Epidermal melanocyte (primary cell): Measurements from ENCODE around the gene SERPINA6.
"Not testable (repeated sequence)": the region's sequence is repeated elsewhere in the genome, so short reads cannot be mapped to it uniquely, and the experiment has no call there.

ENCODE experiments used
- DNase-seq: peaks from one replicate; pipeline ENCODE4 v3.0.0; 2011; ENCODE audit warnings: low spot score; ENCODE audit not compliant: insufficient read length

SERPINA6 gene, protein sequence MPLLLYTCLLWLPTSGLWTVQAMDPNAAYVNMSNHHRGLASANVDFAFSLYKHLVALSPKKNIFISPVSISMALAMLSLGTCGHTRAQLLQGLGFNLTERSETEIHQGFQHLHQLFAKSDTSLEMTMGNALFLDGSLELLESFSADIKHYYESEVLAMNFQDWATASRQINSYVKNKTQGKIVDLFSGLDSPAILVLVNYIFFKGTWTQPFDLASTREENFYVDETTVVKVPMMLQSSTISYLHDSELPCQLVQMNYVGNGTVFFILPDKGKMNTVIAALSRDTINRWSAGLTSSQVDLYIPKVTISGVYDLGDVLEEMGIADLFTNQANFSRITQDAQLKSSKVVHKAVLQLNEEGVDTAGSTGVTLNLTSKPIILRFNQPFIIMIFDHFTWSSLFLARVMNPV

DNA sequence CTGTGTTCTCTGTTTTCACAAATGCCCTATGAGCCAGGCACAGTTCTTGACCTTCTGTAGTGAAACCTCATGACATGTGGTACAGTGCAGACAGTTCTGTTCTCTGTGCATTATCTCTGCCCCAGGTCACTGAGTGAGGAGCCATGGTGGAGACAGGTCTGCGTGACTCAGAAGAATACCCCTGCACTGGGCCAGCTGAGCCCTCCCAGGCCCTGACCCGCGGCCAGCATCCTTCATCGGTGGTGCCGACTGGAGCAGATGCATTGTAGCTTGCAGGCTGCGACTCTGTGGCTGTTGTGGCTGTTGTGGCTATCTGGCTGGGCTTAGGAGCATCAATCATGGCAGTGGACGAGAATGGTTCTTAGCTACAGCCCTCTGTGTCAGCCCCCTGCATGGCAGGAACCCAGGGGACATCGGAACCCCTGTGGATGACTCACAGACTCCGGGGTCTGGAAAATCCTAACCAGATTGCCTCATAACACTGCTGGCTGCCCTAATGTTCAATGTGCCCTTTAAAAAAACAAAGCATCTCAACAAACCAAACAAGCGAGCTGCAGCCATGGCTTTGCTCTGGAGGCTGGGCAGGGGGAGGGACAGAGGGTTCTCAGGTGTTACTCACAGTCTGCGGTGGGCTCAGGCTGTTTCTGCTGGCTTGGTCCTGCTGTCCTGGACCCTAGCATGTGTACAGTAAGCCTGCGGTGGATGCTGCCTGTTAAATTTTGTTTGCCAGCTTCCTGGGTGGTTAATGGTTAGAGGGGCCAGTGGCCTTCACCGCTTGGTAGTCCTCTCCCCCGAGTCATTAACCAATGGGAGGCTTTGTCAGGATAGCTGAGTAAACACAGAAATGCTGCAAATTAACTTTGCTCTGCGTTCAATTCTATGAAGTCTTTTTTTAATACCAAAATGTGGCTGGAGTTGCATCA, at the start of gene SERPINA6:
Gene SERPINA6 (minus strand): TSS at position 689 of the 923 bp plus-strand sequence. CDS start 8,688 bp downstream, outside the sequence.
- no peak for DNase-seq

DNA sequence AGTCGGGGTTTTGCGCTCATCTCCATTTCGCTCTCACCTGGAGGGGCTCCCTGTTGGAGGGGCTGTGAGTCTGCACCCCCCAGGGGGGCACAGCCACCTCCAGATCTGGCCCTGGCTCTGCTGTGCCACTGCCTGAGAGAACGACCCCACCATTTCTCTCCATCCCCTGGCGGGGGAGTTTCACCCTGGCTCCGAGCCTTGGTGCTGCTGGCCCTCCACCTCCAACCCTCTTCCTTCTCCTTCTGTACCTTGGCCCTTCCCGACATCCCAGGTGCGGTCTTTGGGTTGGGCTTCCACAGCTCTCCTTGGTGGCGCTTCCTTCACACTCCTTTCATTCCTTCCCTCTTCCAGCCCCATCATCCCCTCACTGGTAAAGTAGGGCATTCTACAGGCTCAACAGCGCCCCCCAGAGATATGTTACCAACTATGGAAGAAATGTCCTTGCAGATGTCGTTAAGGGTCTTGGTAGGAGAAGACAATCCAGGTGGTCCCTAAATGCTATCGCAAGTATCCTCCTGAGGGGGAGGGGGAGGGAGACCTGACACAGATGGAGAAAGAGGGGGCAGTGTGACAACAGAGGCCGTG, 49.0 kb upstream of the SERPINA6 start:
- DNase-seq, result no peak

DNA sequence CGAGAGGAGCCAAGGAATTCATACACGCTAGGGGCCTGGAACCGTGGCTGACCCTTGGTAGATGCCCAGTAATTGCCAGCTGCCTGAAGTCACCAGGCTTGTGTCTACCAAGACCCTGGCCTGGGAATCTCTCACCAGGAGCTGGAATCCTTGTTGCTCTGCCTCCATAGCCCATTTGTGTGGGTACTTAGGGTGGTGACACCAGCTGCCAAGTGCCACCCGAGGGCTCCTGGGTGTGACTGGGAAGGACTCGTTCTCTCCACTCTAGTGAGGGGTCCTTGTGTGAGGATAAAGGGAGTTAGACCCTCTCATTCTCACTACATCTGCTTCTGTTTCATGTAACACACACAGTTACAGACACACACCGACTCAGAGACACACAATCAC, 47.4 kb upstream of the SERPINA6 start:
- no peak for DNase-seq

DNA sequence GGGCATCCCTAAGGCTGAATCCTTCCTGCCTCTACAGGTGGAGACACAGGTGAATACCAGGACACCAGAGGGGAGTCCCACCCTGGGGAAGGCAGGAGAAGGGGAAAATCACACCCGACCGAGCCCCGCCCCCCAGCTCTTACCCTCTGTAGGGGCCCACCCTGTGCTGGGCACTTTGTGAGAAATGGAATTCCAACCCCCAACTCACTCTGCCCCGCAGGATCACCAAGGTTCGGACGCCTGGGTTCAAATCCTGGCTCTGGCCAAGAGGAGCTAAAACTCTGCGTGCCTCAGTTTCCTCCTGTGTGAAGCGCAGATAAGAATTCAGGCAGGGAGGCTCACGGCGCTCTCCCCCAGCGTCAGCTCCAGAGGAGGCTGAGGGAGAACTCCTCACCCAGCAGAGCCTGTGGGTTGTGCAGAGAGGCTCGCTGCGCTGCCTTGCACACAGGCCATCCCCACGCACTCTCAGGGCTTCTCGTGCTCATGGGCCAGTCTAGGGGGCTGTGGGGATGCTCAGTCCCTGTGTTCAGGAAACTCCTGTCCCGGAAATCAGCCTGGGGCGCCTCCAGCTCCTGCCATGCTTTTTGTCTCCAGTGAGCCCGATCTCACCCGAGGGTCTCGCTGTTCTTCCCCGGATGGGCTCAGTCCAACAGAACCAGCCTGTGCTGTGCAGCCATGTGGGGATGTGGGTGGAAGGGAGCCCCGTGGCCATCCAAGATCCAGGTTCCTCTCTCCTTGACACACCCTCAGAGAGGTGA, 46.8 kb upstream of the SERPINA6 start:
- not testable (repeated sequence) for DNase-seq

DNA sequence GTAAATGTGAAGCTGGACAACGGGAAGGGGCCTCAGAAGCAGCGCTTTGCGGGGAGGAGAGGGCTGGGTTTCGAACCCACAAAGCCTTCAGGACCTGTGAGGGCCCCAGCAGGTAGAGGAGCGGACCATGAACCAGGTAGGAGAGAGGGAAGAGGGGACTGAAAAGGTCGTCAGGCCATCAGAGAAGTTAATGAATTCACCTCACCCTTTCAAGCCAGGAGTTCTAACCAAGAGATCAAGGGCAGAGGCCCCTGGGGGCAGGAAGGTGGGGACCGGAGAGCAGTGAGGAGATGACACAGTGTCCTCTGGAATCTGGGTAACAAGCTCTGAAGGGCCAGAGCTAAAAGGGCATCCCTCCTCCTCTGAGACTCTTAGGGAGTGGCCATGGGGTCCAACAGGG, 45.8 kb upstream of the SERPINA6 start:
- no peak for DNase-seq

DNA sequence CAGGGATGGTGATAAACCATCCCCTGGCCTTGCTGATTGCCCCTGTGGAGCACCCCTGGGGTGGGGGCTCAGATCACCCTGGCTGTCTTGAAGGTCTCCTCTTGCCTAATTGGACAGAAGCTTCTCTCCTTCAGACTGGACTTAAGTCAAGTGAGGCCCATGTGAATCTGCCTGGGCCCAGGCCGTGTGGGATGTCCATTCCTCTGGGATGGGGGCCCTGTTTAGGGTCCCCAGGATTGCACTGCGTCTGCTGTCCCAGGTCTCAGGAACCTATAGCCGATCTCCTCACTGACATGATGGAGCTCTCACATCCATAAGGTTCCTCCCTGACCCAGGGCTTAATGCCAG, 45.1 kb upstream of the SERPINA6 start:
- no peak for DNase-seq

DNA sequence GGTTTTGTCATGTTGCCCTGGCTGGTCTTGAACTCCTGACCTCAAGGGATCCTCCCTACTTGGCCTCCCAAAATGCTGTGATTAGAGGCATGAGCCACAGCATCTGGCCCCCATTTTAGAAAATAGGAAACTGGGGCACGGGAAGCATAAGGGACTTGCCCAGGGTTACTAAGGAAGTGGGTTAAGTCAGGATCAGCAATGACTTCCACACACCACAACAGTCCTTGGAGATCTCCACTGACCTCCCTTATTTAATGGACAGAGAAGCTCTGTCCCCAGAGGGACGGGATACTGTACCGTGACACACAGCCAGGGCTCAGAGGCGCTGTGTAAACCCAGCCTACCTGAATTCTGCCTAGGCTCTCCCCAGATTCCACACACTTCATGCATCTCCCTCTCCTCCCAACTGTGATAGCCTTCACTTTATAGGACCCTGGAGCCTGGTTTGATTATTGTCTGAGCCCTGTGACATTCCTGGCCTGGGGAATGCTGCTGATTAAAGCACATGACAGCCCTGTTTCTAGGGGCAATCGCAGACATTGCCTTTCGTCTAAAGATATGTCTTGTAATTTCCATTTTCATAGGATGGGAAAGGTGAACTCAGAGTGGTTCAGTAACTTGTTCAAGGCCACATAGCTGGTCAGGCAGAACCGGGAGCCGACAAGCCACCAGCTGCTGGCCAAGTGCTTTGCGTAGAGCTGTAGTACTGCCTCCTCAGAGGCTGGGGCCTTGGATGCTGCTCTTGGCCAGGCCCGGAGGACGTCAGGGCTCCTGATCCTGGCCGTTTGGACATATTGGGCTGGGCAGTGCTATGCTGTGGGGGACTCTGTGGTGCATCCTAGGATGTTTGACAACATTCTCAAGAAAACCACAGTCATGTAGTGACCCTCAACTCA, 44.5 kb upstream of the SERPINA6 start:
- no peak for DNase-seq

DNA sequence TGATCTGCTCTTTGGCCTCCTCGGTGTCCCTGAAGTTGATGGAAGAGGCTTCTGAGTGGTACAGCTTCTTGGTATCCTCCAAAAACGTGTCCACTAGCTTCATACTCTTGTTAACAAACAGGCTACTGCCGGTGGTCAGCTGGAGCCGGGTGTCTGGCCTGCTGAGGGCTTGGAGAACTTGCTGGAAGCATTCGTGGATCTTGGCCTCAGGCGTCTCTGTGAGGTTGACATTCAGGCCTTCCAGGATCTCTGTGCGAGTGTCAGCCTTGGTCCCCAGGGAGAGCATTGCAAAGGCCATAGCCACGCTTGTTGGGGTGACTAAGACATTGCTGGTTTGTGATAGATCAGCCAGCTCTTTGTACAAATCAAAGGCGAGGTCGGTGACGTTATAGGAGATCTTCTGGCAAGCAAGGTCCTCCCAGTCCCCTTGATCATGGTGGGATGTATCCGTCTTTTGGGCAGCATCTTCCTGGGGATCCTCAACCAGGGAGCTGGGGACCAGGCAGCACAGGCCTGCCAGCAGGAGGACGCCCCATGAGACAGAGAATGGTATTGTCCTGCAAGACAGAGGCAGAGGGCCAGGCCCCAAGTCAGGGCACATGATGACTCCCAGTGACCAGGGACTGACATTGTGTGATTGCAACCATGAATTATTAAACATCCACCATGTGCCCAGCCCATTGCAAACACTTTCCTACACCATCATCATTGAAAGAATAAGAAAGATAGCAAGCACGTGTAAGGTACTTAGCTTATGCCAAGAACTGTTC, 43.2 kb upstream of the SERPINA6 start, which contains the start of gene SERPINA2:
Gene SERPINA2 (minus strand): TSS at position 553 of the 770 bp plus-strand sequence.
- DNase-seq, result no peak

DNA sequence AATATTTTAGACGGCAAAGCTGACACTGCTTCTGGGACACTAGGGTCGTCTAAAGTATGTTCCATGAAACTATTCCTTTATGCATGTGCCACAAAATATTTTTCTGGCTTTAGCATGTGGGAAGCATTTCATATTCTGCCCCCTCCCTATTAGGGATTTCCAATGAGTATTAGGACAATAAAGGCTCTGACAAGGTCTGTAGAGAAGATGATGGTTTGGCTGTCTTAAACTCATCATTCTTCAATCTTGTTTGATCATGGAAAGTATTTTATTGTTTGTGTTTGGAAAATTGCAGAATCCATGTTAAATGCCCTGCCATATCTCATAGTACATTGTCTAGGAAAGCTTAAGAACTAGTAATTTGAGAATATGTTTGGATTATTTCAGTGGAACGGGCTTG, 42.5 kb upstream of the SERPINA6 start:
- no peak for DNase-seq

DNA sequence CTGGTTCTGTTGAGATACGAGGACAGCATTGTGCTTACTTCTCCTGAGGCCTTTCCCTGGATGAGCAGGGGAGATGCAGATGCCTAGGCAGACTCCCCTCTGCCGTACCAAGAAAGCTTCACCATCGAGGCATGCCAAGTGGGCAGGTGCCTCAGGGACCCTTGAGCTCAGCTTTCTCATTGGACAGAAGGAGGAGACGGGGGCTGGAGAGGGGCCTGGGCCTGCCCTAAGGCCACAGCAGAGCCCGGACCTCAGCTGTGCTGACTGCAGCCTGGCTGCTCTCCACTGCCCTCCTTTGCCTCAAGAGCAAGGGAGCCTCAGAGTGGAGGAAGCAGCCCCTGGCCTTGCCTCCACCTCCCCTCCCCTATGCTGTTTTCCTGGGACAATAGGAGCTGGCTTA, 41.8 kb upstream of the SERPINA6 start:
- no peak for DNase-seq

DNA sequence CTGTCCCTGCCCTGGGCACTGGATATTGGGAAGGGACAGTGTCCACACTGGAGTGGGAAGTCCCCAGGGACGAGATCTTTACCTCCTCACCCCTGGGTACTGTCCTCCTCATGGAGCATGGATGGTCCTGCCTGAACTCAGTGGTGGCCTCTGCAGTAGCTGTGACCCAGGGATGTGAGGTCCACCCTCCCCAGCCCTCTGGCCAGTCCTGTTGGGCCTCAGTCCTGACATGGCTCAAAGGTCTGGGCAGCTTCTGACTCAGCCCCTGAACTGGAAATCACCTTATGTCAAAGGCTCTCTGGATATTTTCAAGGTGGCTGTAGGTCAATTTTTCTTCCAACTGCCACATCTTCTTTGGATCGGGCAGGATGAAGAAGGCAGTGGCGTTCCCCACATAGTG, 40.9 kb upstream of the SERPINA6 start:
- DNase-seq, result no peak

DNA sequence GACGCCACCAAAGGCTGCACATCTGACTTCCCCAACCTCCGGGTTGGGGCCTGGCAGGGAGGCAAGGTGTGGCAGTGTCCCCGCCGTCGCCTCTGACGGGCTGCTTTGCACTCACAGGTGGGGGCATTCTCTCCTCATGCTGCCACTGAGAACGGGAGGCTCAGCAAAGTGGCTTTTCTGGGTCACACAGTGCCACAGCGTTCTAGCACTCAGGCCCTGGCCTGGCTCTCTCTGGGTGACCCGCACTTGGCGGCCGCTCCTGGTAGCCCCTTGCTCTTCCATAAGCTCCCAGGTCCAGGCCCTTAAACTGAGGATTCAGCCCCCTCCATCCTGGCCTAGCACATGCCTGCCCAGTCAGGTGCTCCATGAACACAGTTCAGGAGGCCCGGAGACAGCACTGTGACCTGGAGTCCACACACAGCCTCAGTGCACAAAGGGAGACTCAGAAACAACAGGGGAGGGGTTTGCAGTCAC, 40.1 kb upstream of the SERPINA6 start:
- no peak for DNase-seq

DNA sequence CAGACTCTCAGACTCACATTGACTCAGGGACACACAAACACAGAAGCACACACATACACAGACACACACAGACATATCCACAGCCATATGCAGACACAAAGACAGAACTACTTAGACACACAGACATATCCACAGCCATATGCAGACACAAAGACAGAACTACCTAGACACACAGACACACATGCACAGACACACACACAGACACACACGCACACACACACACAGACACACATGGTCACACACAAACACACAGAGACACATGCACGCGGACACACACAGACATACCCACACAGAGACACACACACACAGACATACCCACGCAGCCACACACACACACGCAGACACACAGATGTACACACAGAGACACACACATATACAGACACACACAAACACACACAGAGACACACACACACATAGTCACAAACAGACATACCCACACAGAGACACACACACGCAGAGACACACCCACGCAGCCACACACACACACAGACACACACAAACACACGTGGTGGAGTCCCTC, 39.5 kb upstream of the SERPINA6 start:
- no peak for DNase-seq

DNA sequence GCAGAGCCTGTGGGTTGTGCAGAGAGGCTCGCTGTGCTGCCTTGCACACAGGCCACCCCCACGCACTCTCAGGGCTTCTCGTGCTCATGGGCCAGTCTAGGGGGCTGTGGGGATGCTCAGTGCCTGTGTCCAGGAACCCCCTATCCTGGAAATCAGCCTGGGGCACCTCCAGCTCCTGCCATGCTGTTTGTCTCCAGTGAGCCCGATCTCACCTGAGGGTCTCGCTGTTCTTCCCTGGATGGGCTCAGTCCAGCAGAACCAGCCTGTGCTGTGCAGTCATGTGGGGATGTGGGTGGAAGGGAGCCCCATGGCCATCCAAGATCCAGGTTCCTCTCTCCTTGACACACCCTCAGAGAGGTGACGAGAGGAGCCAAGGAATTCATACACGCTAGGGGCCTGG, 38.5 kb upstream of the SERPINA6 start:
- DNase-seq, result no peak

DNA sequence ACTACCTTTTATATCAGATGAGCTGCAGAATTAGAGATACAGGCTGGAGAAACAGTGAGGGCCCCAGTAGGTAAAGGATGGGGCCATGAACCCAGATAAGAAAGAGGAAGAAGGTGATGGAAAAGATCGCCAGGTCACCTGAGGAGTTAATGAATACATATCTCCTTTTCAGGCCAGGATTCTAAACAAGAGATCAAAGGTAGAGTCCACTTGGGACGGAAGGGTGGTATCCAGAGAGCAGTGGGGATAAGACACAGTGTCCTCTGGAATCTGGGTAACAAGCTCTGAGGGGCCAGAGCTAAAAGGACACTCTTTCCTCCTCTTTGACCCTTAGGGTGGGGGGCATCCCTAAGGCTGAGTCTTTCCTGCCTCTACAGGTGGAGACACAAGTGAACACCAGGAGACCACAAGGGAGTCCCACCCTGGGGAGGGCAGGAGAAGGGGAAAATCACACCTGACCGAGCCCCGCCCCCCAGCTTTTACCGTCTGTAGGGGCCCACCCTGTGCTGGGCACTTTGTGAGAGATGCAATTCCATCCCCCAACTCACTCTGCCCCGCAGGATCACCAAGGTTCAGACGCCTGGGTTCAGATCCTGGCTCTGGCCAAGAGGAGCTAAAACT, 37.9 kb upstream of the SERPINA6 start:
- no peak for DNase-seq

DNA sequence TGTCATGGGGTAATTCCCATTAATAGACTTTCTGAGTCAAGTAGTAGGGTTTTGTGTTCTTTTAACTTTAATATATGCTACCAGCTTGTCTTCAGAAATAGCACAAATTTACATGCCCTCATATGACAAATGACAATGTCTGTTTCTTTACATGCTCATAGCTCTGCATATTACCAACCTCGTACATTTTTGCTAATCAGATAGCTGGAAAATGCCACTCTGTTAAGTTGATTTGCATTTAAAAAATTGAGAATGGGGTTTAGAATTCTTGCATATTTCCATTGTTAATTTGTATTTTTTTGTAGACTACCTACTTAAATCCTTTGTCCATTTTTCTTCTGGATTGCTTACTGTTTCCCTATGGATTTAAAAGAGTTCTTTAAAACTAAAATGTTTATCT, 34.0 kb upstream of the SERPINA6 start:
- no peak for DNase-seq

DNA sequence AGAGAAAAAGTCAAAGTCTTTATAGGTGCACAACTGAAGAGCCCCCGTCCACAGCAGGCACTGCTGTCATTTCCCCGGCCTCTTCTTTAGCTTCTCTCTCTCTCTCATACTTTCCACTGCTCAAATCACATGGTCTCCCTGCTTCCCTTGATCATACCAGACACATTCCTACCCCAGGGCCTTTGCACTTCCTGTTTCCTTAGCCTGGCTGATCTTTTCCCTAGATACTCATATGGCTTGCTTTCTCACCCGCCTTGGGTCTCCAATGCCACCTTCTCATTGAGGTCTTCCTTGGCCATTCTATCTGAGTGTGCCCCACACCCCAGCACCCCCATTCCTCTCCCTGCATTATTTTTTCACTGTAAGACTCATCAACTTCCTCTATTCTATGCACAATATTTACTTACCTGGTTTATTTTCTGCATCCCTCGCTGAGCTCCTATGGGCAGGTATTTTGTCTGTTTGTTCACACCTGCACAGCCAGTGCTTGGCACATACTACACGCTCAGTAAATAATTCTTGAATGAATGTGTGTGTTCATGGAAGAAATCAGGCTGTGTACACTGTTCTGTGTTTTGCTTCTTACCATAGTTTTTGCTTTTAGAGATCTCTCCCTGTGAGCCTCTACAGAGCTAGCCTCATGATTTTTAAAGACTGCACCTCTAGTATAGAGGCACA, 33.4 kb upstream of the SERPINA6 start:
- no peak for DNase-seq

DNA sequence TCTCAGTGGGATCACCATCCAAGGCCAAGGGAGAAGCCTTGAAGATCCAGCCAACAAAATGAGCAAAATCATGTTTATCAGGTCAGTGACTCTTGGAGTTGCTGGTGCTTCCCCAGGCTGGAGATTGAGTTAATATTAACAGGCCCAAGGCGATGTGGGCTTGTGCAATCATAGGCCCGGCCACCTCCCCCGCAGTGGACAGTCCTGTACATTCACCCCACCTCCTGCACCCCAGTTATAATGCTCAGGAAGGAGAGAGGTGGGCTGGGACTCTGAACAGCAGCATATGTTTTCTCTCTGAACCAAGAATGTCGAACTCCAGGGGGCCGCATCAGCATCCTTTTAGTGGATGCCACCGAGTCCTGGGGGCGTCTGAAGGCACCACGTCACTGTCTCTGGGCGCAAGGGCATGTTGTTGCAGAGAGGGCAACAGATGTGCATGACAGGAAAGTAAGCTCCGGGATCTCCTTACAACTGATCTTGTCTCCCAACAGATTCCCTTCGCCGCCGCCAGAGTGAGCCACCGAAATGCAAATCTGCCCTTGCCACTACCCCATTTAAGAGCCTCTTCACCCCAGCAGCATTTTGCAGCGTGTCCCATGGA, 32.2 kb upstream of the SERPINA6 start:
- DNase-seq, result no peak
